ENCODE results near the gene HDDC2.
A peak's percentile ranks its signal among the peaks of the same experiment; 100 is the strongest.
"Not testable (repeated sequence)": the region's sequence is repeated elsewhere in the genome, so short reads cannot be mapped to it uniquely, and the experiment has no call there.

HDDC2 gene

DNA sequence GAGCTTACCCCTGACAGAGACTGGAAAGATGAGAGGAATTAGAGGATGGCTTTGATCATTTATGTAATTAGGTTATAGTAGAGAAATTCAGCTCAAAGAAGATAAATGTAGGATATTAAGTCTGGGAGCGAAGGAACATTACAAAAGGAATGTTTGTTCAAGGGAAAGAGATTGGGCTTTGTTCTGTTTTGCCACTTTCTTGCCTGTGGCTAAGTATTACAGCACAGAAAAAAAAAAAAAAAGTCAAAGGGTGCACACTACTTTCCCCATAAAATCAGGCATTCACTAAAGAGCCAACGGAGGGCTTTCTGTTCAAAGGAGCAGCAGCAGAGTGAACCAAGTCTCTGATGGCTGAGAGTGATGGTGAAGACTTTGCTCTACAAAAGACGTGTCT lies 5.0 kb upstream of the HDDC2 start:
- no peak for DNase-seq (ENCODE audit: low spot score)

DNA sequence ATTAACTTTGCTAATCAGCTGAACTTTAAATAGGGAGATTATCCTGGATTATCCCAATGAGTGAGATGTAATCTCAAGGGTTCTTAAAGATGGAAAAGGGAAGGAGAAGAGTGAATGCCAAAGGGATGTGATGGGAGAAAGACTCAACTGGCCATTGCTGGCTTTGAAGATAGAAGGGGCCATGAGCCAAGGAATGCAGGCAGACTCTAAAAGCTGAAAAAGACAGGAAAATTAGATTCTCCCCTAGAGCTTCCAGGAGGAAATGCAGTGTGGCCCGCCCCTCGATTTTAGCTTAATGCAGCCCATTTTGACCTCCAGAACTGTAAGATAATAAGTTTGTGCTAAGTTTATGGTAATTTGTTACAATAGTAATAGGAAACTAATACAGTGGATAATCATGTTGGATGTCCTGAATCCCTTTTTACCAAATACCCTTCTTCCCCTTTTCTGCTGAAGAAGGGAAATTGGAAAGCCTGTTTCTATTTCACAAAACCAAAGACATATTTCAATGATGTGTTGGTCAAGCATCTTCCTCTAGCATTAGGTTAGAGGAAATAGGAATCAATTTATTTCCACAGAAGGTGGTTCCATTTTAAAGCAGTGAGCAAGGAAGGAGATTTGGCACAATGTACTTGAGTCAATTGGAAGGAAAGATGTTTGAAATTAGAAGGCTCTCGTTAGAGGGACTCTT lies 3.3 kb upstream of the HDDC2 start:
- no peak for DNase-seq (ENCODE audit: low spot score)

- no peak for DNase-seq (ENCODE audit: low spot score)
Measured at GRCh38 chr6:125303512-125303854, 1.7 kb upstream of the HDDC2 start.

DNA sequence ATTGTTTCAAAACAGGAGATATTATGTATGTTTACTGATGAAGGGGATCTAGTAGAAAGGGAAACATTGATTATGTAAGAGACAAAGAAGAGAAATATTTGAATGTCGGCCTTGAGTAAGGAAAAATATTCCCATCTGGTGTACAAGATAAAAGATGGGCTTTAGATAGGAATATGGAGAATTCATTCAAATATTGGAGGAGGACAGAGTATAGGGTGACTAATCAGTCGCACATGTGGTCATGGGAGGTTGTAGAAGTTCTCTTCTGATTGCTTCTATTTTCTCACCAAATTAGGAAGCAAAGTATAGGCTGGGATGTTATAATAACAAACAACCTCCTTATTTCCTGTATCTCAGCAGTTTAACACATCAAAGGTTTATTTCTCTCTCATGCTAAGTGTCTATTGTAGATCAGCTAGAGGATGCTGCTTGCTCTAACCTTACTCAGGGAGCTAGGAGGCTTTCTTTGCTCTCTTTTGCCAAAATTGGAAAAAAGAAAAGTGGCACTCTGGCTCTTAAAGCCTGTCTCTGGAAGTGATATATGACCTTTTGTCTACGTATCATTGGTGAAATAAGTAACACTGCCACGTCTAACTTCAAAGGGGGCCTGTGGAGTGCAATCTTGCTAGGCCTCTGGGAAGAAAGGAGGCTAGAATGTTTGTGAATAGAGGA lies 1.2 kb upstream of the HDDC2 start:
- no peak for DNase-seq (ENCODE audit: low spot score)

GRCh38 chr6:125300992-125301434 lies 754 bp downstream of the HDDC2 start:
- peak; percentile 37 for DNase-seq (ENCODE audit: low spot score)

DNA sequence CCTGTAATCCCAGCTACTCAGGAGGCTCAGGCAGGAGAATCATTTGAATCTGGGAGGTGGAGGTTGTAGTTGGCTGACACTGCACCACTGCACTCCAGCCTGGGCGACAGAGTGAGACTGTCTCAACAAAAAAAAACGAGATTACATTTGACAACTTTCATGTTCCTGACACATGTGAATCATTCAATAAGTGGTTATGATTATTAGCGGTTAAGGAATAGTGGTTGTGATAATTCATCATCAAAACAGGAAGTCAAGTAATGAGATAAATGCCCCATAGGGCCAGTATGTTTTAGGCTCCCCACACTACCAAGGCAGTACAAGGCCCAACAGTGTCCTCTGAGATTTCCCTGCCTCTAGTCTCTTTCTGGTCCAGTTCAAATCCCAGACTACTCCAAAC lies 2.5 kb downstream of the HDDC2 start:
- no peak for DNase-seq (ENCODE audit: low spot score)

DNA sequence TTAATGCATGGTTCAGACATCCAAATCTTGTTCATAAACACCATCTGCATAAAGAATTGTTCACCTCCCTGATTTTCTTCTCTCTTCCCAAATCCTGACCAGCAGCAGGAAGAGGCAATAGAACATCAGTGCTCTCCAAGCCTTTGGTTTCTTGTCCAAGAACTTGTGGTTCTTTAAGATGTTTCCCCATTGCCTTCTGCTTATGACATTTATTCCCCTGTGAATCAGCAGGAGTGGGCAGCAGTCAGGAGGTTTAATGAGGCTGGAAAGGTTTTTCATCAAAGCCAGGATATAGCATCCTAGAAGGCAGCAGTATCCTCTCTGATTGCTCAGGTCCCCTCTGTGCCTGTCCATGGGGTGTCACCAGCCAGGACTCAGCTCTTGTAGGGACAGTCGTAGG lies 5.3 kb downstream of the HDDC2 start:
- no peak for DNase-seq (ENCODE audit: low spot score)

GRCh38 chr6:125294925-125295324 lies 6.8 kb downstream of the HDDC2 start:
- no peak for DNase-seq (ENCODE audit: low spot score)

GRCh38 chr6:125294036-125294435 lies 7.7 kb downstream of the HDDC2 start:
- no peak for DNase-seq (ENCODE audit: low spot score)

GRCh38 chr6:125293587-125293986 lies 8.2 kb downstream of the HDDC2 start:
- no peak for DNase-seq (ENCODE audit: low spot score)

- no peak for DNase-seq (ENCODE audit: low spot score)
Measured at GRCh38 chr6:125287718-125288117, 14.0 kb downstream of the HDDC2 start.

DNA sequence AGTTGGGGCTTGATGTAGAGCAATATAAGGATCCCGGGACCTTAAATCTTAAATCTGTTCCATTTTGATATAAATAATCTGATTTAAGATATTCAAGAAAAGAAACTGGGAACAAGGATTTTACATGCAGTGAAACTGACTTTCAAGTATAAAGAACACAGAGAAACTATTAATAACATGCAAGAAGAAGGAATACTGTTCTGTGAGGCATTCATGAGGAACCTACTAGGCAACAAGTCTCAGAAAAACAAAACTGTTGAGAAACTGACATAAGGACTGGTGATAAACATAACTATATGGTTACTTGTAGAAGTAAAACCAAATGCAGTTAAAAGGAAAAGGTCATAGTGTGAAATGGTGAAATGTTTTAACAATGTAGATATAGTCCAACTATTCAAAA lies 15.8 kb downstream of the HDDC2 start:
- no peak for DNase-seq (ENCODE audit: low spot score)

GRCh38 chr6:125285353-125285752 lies 16.4 kb downstream of the HDDC2 start:
- DNase-seq (ENCODE audit: low spot score): no peak

DNA sequence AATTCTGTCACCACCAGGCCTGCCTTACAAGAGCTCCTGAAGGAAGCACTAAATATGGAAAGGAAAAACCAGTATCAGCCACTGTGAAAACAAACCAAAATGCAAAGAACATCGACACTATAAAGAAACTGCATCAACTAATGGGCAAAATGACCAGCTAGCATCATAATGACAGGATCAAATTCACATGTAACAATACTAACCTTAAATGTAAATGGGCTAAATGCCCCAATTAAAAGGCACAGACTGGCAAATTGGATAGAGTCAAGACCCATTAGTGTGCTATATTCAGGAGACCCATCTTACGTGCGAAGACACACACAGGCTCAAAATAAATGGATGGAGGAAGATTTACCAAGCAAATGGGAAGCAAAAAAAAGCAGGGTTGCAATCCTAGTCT lies 19.3 kb downstream of the HDDC2 start:
- not testable (repeated sequence) for DNase-seq (ENCODE audit: low spot score)

DNA sequence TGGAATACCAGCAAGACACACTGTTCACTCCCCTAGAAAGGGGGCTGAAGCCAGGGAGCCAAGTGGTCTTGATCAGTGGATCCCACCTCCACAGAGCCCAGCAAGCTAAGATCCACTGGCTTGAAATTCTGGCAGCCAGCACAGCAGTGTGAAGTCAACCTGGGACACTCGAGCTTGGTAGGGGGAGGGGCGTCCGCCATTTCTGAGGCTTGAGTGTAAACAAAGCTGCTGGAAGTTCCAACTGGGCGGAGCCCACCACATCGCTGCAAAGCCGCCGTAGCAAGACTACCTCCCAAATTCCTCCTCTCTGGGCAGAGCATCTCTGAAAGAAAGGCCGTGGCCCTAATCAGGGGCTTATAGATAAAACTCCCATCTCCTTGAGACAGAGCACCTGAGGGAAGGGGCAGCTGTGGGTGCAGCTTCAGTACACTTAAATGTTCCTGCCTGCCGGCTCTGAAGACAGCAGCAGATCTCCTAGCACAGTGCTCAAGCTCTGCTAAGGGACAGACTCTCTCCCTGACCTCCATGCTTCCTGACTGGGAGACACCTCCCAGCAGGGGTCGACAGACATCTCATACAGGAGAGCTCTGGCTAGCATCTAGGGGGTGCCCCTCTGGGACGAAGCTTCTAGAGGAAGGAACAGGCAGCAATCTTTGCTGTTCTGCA lies 21.3 kb downstream of the HDDC2 start:
- DNase-seq (ENCODE audit: low spot score): not testable (repeated sequence)

DNA sequence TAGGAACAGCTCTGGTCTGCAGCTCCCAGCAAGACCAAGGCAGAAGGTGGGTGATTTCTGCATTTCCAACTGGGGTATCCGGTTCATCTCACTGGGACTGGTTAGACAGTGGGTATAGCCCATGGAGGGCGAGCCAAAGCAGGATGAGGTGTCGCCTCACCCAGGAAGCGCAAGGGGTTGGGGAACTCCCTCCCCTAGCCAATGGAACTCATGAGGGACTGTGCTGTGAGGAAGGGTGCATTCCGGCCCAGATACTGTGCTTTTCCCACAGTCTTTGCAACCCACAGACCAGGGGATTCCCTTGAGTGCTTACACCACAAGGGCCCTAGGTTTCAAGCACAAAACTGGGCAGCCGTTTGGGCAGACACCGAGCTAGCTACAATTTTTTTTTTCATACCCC lies 21.8 kb downstream of the HDDC2 start:
- DNase-seq (ENCODE audit: low spot score): no peak

GRCh38 chr6:125277838-125278237 lies 23.9 kb downstream of the HDDC2 start:
- no peak for DNase-seq (ENCODE audit: low spot score)

- no peak for DNase-seq (ENCODE audit: low spot score)
Measured at GRCh38 chr6:125275779-125276178, 26.0 kb downstream of the HDDC2 start.

DNA sequence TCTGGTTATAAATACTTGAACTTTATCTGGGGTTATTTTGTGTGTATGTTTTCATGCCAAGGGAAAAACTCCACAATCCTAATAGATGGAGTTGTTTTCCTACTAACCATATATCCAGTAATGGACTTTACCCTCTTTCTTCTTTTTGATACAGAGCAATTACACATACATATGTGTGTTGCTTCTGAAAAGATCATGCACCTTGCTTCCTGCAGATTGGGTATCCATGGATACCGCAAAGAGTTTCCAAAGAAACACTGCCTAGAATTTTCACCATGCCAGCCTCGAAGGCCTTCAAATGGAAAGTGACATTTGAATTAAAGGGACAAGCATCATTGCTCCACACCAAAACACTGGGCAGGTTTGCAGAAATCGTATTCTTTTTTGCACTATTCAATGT lies 26.8 kb downstream of the HDDC2 start:
- DNase-seq (ENCODE audit: low spot score): no peak

DNA sequence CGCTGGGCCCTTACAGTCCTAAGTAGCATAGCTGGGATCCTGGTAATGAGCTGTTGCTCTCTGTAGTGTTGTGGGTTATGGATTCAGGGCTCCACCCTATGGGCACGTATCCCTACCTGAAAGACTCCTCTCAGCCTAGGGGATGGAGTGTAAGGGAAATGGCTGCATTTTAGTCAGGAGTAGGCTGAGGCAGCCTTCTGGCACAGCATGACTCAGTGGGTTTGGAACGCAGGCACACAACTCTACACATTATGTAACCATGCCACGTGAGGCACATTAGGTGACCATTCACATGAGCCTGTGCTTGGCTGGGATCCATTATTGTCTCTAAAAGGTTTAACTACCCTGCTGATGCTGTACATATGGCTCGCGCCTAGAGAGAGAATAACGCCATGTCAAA lies 27.8 kb downstream of the HDDC2 start:
- DNase-seq (ENCODE audit: low spot score): no peak

DNA sequence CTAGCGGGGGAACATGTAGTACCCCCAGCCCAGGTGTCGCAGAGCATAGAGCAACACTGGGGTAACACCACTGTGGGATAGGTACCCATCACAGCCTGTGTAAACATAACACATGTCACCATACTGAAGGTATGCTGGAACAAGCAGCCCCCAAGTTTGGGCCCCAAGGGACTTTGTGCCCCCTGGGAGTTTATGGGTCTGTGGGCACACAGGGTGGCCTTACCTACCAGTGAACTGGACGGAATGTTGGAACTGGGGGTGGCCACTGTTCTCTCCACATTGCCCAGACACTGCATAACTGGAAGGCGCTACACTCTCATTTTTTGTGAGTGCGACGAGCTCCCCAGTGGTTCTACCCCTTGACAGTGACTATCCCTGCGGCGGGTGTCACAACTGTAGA lies 28.5 kb downstream of the HDDC2 start:
- DNase-seq (ENCODE audit: low spot score): no peak

DNA sequence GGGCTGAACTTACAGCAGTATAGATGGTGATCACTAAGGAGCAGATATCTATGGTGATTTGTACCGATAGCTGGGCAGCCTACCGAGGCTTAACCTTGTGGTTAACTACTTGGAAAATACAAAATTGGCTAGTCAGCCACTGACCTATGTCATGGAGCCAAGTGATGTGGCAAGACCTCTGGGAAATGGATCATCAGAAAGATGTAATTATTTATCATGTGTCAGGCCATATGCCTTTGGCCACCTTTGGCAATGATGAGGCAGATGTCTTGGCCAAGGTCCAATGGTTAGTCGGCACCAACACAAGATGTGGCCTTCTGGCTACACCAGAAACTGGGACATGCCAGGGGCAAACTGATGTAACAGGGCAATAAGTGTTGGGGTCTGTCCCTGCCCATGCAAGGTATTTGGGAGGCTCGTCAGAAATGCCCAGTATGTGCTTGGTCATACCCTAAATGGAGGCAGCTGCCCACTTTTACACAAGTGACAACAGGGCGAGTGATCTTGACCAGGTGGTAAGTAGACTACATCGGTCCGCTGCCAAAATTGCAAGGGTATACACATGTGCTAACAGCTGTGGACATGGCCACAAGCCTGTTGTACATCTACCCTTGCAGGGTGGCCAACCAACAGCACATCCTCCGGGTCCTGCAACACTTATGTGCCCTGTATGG lies 30.1 kb downstream of the HDDC2 start:
- DNase-seq (ENCODE audit: low spot score): no peak

GRCh38 chr6:125270380-125270779 lies 31.4 kb downstream of the HDDC2 start:
- no peak for DNase-seq (ENCODE audit: low spot score)
